ENCODE measurements around the gene NT5C. TPM values are rescaled to one million over a fixed set of nuclear protein-coding genes. Genes with fewer than 3 reads are reported as not detected.

The NT5C gene
- 18.3 TPM for total RNA-seq

DNA sequence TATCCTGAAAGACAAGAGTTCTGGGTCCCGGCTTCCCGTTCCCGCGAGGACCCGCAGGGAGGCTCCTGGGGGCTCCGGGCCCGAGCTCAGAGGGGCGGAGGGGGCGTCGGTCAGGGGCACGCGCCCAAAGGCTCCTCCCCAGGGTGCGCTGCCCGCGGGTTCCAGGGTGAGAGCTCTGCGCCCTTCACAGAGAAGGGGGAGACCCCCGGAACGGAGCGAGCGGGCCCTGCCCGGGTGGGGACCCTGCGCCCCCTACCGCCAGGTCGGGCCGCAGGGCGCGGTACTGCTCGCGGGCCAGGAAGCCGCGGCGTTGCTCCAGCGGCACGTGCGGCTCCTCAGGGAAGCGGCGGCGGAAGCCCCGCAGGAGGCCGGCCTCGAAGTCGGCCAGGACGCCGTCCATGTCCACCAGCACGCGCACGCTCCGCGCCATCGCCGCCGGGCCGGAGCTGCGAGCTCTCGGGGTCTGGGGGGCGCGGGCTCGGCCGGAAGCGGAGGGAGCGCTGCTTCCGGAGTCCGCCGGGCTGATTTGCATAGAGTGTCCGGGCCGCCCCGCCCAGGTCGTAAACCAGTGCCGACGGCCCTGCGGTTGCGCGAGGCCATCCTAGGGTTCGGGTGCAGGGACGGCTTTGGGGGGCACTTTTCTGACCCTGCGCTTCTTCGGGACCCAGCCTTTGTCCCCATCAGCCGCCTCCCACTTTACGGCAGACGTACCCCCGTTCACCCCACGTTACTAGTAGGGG is at the start of gene NT5C:
Gene NT5C (minus strand): TSS at position 465 of the 740 bp plus-strand sequence. CDS start 35 bp downstream, at position 430.
- intact Hi-C loops (cut with DNase I), result loop anchor here (1.0 to 2.0 kb wide), 2 partner anchors 17 to 23 kb away; partner anchors contain the start of gene JPT1
- peak within 1 kb of the TSS; percentile 90 for H3K27ac ChIP-seq
- peak in 1 of 2 donors; percentile 85 for DNase-seq (ENCODE audit: low spot score in 2 of 2)

DNA sequence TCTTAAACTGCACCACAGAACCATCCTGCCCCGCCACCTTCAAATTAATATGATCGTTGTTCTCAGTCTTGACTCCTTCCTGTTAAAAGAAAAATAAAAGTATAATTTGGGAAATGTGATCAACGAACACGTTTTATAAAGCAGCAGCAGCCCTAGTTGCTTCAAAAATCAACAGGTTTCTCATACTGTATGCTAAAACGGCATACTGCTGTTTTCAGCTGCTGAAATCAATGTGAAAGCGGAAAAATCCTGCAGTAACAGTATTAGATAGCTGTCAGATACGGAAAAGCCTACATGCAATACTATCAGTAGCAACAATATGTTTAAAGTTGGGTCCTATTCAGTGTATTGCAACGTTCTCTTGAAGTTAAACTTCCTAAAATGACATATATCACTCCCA is 49.6 kb upstream of the NT5C start:
- Histone ChIP-seq H3K36me3 (peaks cover 30% of the 10 kb centered on the region in 2 donors), H3K4me1 (peaks cover 6 to 18% of the 10 kb centered on the region in 2 donors), H3K9me3 (no peaks in the 10 kb centered on the region), H3K27me3 (no peaks in the 10 kb centered on the region), H3K27ac (peak overlapping the region; percentile 94 to 100), H3K4me3 (peak overlapping the region; percentile 80 to 97)
- no peak for DNase-seq (ENCODE audit: low spot score in 2 of 2)
- TF ChIP-seq, protein P1, sequence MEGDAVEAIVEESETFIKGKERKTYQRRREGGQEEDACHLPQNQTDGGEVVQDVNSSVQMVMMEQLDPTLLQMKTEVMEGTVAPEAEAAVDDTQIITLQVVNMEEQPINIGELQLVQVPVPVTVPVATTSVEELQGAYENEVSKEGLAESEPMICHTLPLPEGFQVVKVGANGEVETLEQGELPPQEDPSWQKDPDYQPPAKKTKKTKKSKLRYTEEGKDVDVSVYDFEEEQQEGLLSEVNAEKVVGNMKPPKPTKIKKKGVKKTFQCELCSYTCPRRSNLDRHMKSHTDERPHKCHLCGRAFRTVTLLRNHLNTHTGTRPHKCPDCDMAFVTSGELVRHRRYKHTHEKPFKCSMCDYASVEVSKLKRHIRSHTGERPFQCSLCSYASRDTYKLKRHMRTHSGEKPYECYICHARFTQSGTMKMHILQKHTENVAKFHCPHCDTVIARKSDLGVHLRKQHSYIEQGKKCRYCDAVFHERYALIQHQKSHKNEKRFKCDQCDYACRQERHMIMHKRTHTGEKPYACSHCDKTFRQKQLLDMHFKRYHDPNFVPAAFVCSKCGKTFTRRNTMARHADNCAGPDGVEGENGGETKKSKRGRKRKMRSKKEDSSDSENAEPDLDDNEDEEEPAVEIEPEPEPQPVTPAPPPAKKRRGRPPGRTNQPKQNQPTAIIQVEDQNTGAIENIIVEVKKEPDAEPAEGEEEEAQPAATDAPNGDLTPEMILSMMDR (IDR thresholded peaks at IDR 0.05), result no peak
- intact Hi-C loops (cut with DNase I), result loop anchor here (5.0 kb wide), 1 partner anchor 149 kb away; no protein-coding TSS in a partner anchor

More for the DNA sequence above, at the start of gene NT5C:
- H3K36me3 ChIP-seq, result peaks cover 0 to 7% of the 10 kb centered on the region in 2 donors
- H3K27me3 ChIP-seq, result no peaks in the 10 kb centered on the region
- TF ChIP-seq, protein P1 (IDR thresholded peaks at IDR 0.05), result peak; percentile 58 to 76 (median 76)
- no peaks in the 10 kb centered on the region for H3K9me3 ChIP-seq
- H3K4me1 ChIP-seq, result peaks cover 0 to 6% of the 10 kb centered on the region in 2 donors
- peak within 1 kb of the TSS; percentile 46 to 85 for H3K4me3 ChIP-seq

DNA sequence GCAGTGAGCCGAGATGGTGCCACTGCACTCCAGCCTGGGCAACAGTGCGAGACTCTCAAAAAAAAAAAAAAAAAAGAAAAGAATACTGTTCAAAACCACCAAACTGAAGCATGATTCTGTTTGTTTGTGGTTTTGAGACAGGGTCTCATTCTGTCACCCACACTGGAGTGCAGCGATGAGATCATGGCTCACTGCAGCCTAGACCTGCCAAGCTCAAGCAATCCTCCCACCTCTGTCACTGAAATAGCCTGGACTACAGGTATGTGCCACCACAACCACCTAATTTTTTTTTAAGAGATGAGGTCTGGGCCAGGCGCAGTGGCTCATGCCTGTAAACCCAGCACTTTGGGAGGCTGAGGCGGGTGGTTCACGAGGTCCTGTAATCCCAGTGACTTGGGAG is 46.9 kb upstream of the NT5C start:
- TF ChIP-seq, protein P1 (IDR thresholded peaks at IDR 0.05), result no peak
- Histone ChIP-seq H3K27me3 (no peaks in the 10 kb centered on the region), H3K27ac (no peak overlapping the region), H3K9me3 (no peaks in the 10 kb centered on the region), H3K4me1 (peaks cover 6 to 18% of the 10 kb centered on the region in 2 donors), H3K4me3 (no peak overlapping the region), H3K36me3 (peaks cover 56% of the 10 kb centered on the region in 2 donors)
- intact Hi-C loops (cut with DNase I), result no loop called here
- no peak for DNase-seq (ENCODE audit: low spot score in 2 of 2)

DNA sequence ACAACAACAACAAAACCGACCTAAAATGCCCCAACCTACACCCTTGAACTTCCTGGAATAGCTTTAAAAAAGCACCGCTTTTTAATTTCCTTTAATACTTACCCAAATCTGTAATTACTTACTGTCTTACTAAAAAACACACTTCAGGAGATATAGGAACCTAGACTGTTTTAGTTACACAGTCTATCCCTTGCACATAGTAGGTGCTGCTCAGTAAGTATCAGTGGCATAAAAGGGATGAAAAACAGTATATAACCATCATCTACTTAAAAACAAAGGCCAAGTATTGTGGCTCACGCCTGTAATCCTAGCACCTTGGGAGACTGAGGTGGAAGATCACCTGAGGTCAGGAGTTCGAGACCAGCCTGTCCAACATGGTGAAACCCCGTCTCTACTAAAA is 45.1 kb upstream of the NT5C start:
- H3K4me3 ChIP-seq, result no peak overlapping the region
- TF ChIP-seq, protein P1 (IDR thresholded peaks at IDR 0.05), result no peak
- H3K36me3 ChIP-seq, result peaks cover 67 to 71% of the 10 kb centered on the region in 2 donors
- intact Hi-C loops (cut with DNase I), result no loop called here
- H3K4me1 ChIP-seq, result peaks cover 6 to 15% of the 10 kb centered on the region in 2 donors
- no peak for DNase-seq (ENCODE audit: low spot score in 2 of 2)
- no peaks in the 10 kb centered on the region for H3K27me3 ChIP-seq
- H3K9me3 ChIP-seq, result no peaks in the 10 kb centered on the region
- H3K27ac ChIP-seq, result no peak overlapping the region

DNA sequence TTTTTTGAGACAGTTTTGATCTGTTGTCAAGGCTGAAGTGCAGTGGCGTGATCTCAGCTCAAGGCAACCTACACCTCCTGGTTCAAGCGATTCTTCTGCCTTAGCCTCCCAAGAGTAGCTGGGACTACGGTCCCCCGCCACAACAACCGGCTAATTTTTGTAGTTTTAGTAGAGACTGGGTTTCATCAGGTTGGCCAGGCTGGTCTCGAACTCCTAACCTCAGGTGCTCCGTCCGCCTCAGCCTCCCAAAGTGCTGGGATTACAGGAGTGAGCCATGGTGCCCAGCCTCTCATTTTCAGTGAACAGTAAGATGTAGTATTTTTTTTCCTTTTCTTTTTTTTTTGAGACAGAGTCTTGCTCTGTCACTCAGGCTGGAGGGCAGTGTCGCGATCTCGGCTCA is 43.5 kb upstream of the NT5C start:
- Histone ChIP-seq H3K36me3 (peaks cover 69 to 77% of the 10 kb centered on the region in 2 donors), H3K4me3 (no peak overlapping the region), H3K9me3 (no peaks in the 10 kb centered on the region), H3K27me3 (no peaks in the 10 kb centered on the region), H3K27ac (no peak overlapping the region), H3K4me1 (peaks cover 0 to 5% of the 10 kb centered on the region in 2 donors)
- TF ChIP-seq, protein P1 (IDR thresholded peaks at IDR 0.05), result no peak
- DNase-seq (ENCODE audit: low spot score in 2 of 2), result no peak
- intact Hi-C loops (cut with DNase I), result no loop called here
